Adrenal gland (tissue), 12 donors: ENCODE measurements around the gene LTN1. TPM values are rescaled to one million over a fixed set of nuclear protein-coding genes. Genes with fewer than 3 reads are reported as not detected.

Experiments
- DNase-seq, 7 donors: peaks; one replicate each; pipeline ENCODE4 v3.0.0-alpha.2; 2019 to 2020
- H3K27ac ChIP-seq, 5 donors: fragments of 200-600 bp; sonication (generic) in 4 of 5; 1 replicate in 3 of 5; 2 replicates in 2 of 5; pipeline versions ENCODE4 v1.5.1 to v1.8.0; 2016 to 2020; ENCODE audit warnings: mild to moderate bottlenecking in 1 of 5
- H3K27me3 ChIP-seq: fragments of 200-600 bp; 2 replicates; pipeline ENCODE4 v1.8.0; 2021
- H3K36me3 ChIP-seq, 2 donors: fragments of 200-600 bp; replicated peaks in 1 of 2; 1 replicate in 1 of 2; 2 replicates in 1 of 2; pipeline versions ENCODE4 v1.5.1 to v1.8.0; 2018 to 2022
- H3K4me1 ChIP-seq, 2 donors: fragments of 200-600 bp; replicated peaks in 1 of 2; 1 replicate in 1 of 2; 2 replicates in 1 of 2; pipeline versions ENCODE4 v1.5.1 to v1.8.0; 2018 to 2021
- H3K4me3 ChIP-seq, 4 donors: fragments of 200-600 bp; sonication (generic) in 3 of 4; one replicate each; pipeline ENCODE4 v1.5.1; 2016 to 2018
- H3K9me3 ChIP-seq, 3 donors: fragments of 200-600 bp; sonication (generic) in 1 of 3; replicated peaks in 1 of 3; 1 replicate in 2 of 3; 2 replicates in 1 of 3; pipeline versions ENCODE4 v1.5.1 to v1.8.0; 2016 to 2021
- CTCF ChIP-seq, 6 experiments: fragments of 450-650 bp in 4 of 6; fragments of 200-600 bp in 2 of 6; sonication (generic) in 1 of 6; IDR thresholded peaks; 1 replicate in 5 of 6; 2 replicates in 1 of 6; pipeline versions ENCODE4 v1.5.1 to v1.8.0; 2016 to 2021; ENCODE audit warnings: antibody characterized with exemption in 6 of 6, mild to moderate bottlenecking in 2 of 6, moderate library complexity in 1 of 6
- POLR2A ChIP-seq, 2 donors: fragments of 450-650 bp; IDR thresholded peaks; one replicate each; pipeline ENCODE4 v1.6.1; 2017; ENCODE audit warnings: antibody characterized with exemption in 2 of 2, mild to moderate bottlenecking in 2 of 2, moderate library complexity in 1 of 2
- WGBS, 4 donors: extraction: QIAGEN DNeasy Blood & Tissue Kit in 2 of 4; methylation state at CpG; one replicate each; pipeline versions ENCODE4 v1.1.5 to v1.1.7; 2013 to 2017; 5-methylcytosine and 5-hydroxymethylcytosine counted together
- intact Hi-C, 2 donors: fragments of 100-400 bp; cut with DNase I; formaldehyde crosslinking; loops; one replicate each; pipeline versions ENCODE4 v1.14.1 to v1.15.0; 2022 to 2023
- polyA plus RNA-seq, 3 donors: library from polyadenylated mRNA; stranded (reverse); fragments of 200-250 nt in 2 of 3; fragments of 350-450 nt in 1 of 3; fragmentation: Illumina TruSeq in 1 of 3; extraction: RNeasy Lipid Tissue Mini Kit (QIAGEN cat#74804) in 1 of 3; gene quantifications; one replicate each; pipeline ENCODE4 v1.2.3, GENCODE V29; 2013 to 2014
- total RNA-seq, 9 donors: library from RNA; depleted of rRNA in 4 of 9; stranded (reverse); fragments of >200 nt in 4 of 9; fragments of 120-200 nt in 1 of 9; fragmentation: NEBNext Ultra II Directional in 1 of 9; extraction: Animal tissue kit (Norgen Biotek cat#: 25700) in 1 of 9; gene quantifications; one replicate each; pipeline versions ENCODE4 v1.1.0 to v1.2.4, GENCODE V29; 2013 to 2023
- donor health status: healthy with polysubstance abuse.
- donor health status: Bipolar disorder and iron deficiency.
- donor health status: DM: yes; HTN: yes; CAD: no.
- donor health status: DM: no; HTN: no; CAD: no.
- donor health status: DM: no; HTN: no; CAD: no.
- donor health status: DM: yes; HTN: yes; CAD: no.

Gene LTN1
- total and polyA plus RNA-seq, 12 donors, result 3.6 to 31.2 (median 22.0) TPM

GRCh38 chr21:29030909-29031308 lies 38.2 kb upstream of the LTN1 start:
- 83 to 91% (median 86%) methylated on average over 1 of the region's 1 CpG; no CpG with 5 or more reads in 1 of the 4 donors for WGBS, 4 donors
- Histone ChIP-seq H3K4me3 (no peak overlapping the region), H3K4me1 (peaks cover 2 to 13% of the 10 kb centered on the region in 2 donors), H3K9me3 (no peaks in the 10 kb centered on the region), H3K27ac (no peak overlapping the region), H3K36me3 (peaks cover 0 to 55% of the 10 kb centered on the region in 2 donors), H3K27me3 (no peaks in the 10 kb centered on the region)
- DNase-seq, result no peak
- intact Hi-C loops, result loop anchor here in 1 of 2 donors (5.0 kb wide), 1 partner anchor 36 kb away; no protein-coding TSS in a partner anchor
- TF ChIP-seq POLR2A (IDR thresholded peaks at IDR 0.05), result no peak
- no peak for TF ChIP-seq CTCF (IDR thresholded peaks at IDR 0.05)

- H3K4me3 ChIP-seq, result no peak overlapping the region
- intact Hi-C loops, result no loop called here
- H3K27ac ChIP-seq, result no peak overlapping the region
- no peaks in the 10 kb centered on the region for H3K27me3 ChIP-seq
- TF ChIP-seq CTCF (IDR thresholded peaks at IDR 0.05) (no peak), POLR2A (IDR thresholded peaks at IDR 0.05) (no peak)
- no peaks in the 10 kb centered on the region for H3K9me3 ChIP-seq
- peaks cover 0 to 41% of the 10 kb centered on the region in 2 donors for H3K36me3 ChIP-seq
- 79 to 96% (median 85%) methylated on average over 1 of the region's 1 CpG for WGBS, 4 donors
- H3K4me1 ChIP-seq, result peaks cover 9 to 20% of the 10 kb centered on the region in 2 donors
- DNase-seq, result no peak
Observed at GRCh38 chr21:29029524-29029923, 36.8 kb upstream of the LTN1 start.

GRCh38 chr21:29025328-29025713 lies 32.6 kb upstream of the LTN1 start:
- Histone ChIP-seq H3K9me3 (no peaks in the 10 kb centered on the region), H3K36me3 (peaks cover 0 to 10% of the 10 kb centered on the region in 2 donors), H3K27ac (peak overlapping the region in 4 of 5 donors; percentile 94 to 100 (median 96)), H3K4me1 (peaks cover 9 to 20% of the 10 kb centered on the region in 2 donors), H3K27me3 (no peaks in the 10 kb centered on the region), H3K4me3 (peak overlapping the region in 3 of 4 donors; percentile 56 to 66 (median 58))
- intact Hi-C loops, result no loop called here
- no peak for DNase-seq
- TF ChIP-seq POLR2A (IDR thresholded peaks at IDR 0.05) (no peak), CTCF (IDR thresholded peaks at IDR 0.05) (no peak)
- WGBS, 4 donors, result 2 to 5% (median 3%) methylated on average over 6 of the region's 6 CpGs

GRCh38 chr21:29024474-29025327 lies 32.0 kb upstream of the LTN1 start, which contains the start of gene USP16:
TSS of gene USP16 (plus strand) at chr21:29024668. CDS start at chr21:29027914, 3,246 bp downstream.
- H3K27ac ChIP-seq, result peak within 1 kb of the TSS; percentile 94 to 100 (median 95)
- 0 to 1% (median 0%) methylated on average over 21 to 48 of the region's 48 CpGs for WGBS, 4 donors
- intact Hi-C loops, result no loop called here
- peak within 1 kb of the TSS; percentile 21 to 66 (median 57) for H3K4me3 ChIP-seq
- no peaks in the 10 kb centered on the region for H3K27me3 ChIP-seq
- peaks cover 9 to 20% of the 10 kb centered on the region in 2 donors for H3K4me1 ChIP-seq
- no peaks in the 10 kb centered on the region for H3K9me3 ChIP-seq
- H3K36me3 ChIP-seq, result peaks cover 0 to 4% of the 10 kb centered on the region in 2 donors
- TF ChIP-seq CTCF (IDR thresholded peaks at IDR 0.05), result peak in 4 of 6 experiments; percentile 39 to 56 (median 50)
- peak; percentile 49 to 74 for TF ChIP-seq POLR2A (IDR thresholded peaks at IDR 0.05)
- peak; percentile 96 to 99 (median 98) for DNase-seq
